ENCODE results near the gene WNT2B. TPM values are rescaled to one million over a fixed set of nuclear protein-coding genes. Genes with fewer than 3 reads are reported as not detected.

WNT2B gene
- 2.6 TPM for polyA plus RNA-seq (2013, experiment 1 of 2)
- polyA plus RNA-seq (2013, experiment 2 of 2) = 2.7 TPM

DNA sequence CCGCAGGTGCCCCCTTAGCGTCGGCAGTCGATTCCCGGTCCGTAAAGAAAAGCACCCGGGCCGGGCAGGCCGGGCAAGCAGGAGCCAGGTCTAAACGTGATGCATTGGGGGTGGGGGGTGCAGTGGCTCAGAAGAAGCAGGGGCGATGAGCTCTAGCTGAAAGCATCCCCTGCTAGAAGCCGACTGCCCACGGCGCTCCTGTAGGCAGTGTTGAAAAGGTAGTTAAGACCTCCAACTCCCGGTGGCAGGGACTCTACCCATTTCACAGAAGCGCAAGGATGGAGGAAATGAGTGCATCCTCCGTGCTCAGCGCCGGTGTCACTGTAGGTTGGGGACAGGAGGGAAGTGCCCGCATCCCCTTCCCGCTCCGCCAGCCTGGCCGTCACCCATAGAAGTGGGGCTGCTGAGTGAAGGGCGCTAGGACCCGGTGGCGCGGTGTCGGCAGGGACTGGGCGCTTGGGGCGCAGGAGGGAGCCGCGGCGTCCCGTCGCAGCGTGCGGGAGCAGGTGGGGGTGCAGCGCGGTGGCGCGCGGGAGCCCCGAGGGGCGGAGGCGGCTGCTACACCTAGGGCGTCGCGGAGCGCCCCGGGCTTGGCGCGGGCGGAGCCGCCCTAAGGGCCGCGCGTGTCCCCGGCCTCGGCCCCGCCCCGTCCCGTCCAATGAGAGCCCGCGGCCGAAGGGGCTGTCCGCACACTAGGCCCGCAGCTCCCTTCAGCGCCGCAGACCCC, at the start of gene WNT2B:
Gene WNT2B (plus strand): TSS at position 688 of the 727 bp plus-strand sequence. CDS start 298 bp downstream, outside the sequence.
- no peak within 1 kb of the TSS for H2BK5ac ChIP-seq (ENCODE audit: low read length)
- no peak within 1 kb of the TSS for H4K8ac ChIP-seq (ENCODE audit: low read depth, low read length)
- H2AK5ac ChIP-seq (ENCODE audit: low read length) = no peak within 1 kb of the TSS
- H3K23ac ChIP-seq (ENCODE audit: low read length) = no peak within 1 kb of the TSS
- H3K4me3 ChIP-seq (ENCODE audit: low read length) = peak within 1 kb of the TSS; percentile 54
- H3K27me3 ChIP-seq (ENCODE audit: insufficient read depth, low read length, poor library complexity) = peaks cover 6% of the 10 kb centered on the region
- peak within 1 kb of the TSS; percentile 41 for H3K18ac ChIP-seq (ENCODE audit: low read length)
- H3K79me1 ChIP-seq (ENCODE audit: low read length) = no peaks in the 10 kb centered on the region
- no peak within 1 kb of the TSS for H2BK120ac ChIP-seq (ENCODE audit: low read depth, low read length)
- peak within 1 kb of the TSS; percentile 71 for H3K4me2 ChIP-seq (ENCODE audit: low read length)
- H3K4me1 ChIP-seq (ENCODE audit: control insufficient read depth, low read depth, low read length) = peaks cover 5% of the 10 kb centered on the region
- peak within 1 kb of the TSS; percentile 79 for H3K56ac ChIP-seq (ENCODE audit: low read length)
- H3K27ac ChIP-seq (ENCODE audit: low read depth, low read length) = no peak within 1 kb of the TSS
- no peaks in the 10 kb centered on the region for H3K79me2 ChIP-seq (ENCODE audit: control insufficient read depth, insufficient read depth, low read length)
- no peaks in the 10 kb centered on the region for H3K36me3 ChIP-seq (ENCODE audit: control insufficient read depth, insufficient read depth, low read length)
- no peak within 1 kb of the TSS for H4K5ac ChIP-seq (ENCODE audit: low read length)
- H3K9ac ChIP-seq (ENCODE audit: low read length) = peak within 1 kb of the TSS; percentile 35
- WGBS (ENCODE audit: extremely low coverage, insufficient coverage, low lambda C conversion rate) = no CpG with 5 or more reads among the region's 69 CpGs
- no peak within 1 kb of the TSS for H2BK15ac ChIP-seq (replicated peaks; ENCODE audit: low read depth)
- no peak within 1 kb of the TSS for H3K4ac ChIP-seq (ENCODE audit: low read depth, low read length)
- peak; percentile 78 for DNase-seq

DNA sequence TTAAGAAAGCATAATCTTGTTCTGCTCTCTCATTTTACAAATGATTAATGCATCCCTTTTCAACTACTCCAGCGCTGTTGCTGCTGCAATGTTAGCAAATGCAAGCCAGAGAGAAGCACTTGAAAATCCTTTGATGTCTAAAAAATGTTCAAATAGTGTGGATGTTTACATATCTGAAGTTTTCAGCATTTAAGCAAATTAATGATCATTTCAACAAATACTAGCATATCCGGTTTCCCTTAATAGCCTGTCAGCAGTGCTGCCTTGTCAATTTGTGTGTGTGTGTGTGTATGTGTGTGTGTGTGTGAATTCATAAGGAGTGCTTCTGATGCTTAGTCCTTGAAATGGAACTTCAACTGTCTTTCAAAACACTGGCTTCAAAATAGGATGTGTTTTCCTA, 48.1 kb upstream of the WNT2B start:
- Histone ChIP-seq H3K79me1 (ENCODE audit: low read length) (no peaks in the 10 kb centered on the region), H3K4me1 (ENCODE audit: control insufficient read depth, low read depth, low read length) (peaks cover 11% of the 10 kb centered on the region), H4K5ac (ENCODE audit: low read length) (no peak overlapping the region), H3K9ac (ENCODE audit: low read length) (no peak overlapping the region), H3K18ac (ENCODE audit: low read length) (no peak overlapping the region), H3K4me2 (ENCODE audit: low read length) (no peak overlapping the region), H2BK5ac (ENCODE audit: low read length) (no peak overlapping the region), H3K56ac (ENCODE audit: low read length) (no peak overlapping the region), H3K27ac (ENCODE audit: low read depth, low read length) (no peak overlapping the region), H3K27me3 (ENCODE audit: insufficient read depth, low read length, poor library complexity) (no peaks in the 10 kb centered on the region), H3K4me3 (ENCODE audit: low read length) (no peak overlapping the region), H3K36me3 (ENCODE audit: control insufficient read depth, insufficient read depth, low read length) (peaks cover 4% of the 10 kb centered on the region), H2BK120ac (ENCODE audit: low read depth, low read length) (no peak overlapping the region), H2BK15ac (replicated peaks; ENCODE audit: low read depth) (no peak overlapping the region), H2AK5ac (ENCODE audit: low read length) (no peak overlapping the region), H3K4ac (ENCODE audit: low read depth, low read length) (no peak overlapping the region), H3K79me2 (ENCODE audit: control insufficient read depth, insufficient read depth, low read length) (no peaks in the 10 kb centered on the region), H3K23ac (ENCODE audit: low read length) (no peak overlapping the region), H4K8ac (ENCODE audit: low read depth, low read length) (no peak overlapping the region)
- WGBS (ENCODE audit: extremely low coverage, insufficient coverage, low lambda C conversion rate) = no CpG with 5 or more reads among the region's 2 CpGs
- no peak for DNase-seq

DNA sequence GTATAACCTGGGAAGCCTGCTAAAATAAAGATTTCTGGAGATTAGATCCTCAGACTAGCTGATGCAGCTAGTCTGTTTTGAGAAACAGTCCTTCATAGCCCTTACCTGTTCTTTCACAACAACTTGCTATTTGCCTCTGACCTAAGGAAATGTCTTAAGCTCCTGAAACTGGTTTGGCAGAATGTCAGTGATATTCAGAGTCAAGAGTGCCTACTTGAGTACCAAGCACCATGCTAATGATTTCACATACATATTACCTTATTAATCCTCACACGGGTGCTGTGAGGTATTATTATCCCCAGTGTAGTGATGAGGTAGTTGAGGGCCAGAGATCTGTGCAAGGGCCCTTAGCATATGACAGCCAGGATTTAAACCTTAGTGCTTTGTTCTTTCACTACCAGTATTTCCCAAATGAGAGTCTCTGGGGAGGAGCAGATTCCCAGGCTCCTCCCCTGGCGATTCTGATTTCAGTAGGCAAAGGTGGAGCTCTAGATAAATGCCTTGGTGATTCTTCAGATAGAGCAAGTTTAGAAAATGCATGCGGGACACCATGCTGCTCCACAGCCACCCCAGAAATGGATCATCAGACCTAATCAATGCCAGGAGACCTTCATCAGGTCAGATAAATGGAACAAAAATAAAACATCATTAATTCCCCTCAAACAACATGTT, 47.4 kb upstream of the WNT2B start:
- Histone ChIP-seq H3K4me1 (ENCODE audit: control insufficient read depth, low read depth, low read length) (peaks cover 11% of the 10 kb centered on the region), H3K27ac (ENCODE audit: low read depth, low read length) (no peak overlapping the region), H3K36me3 (ENCODE audit: control insufficient read depth, insufficient read depth, low read length) (peaks cover 4% of the 10 kb centered on the region)

DNA sequence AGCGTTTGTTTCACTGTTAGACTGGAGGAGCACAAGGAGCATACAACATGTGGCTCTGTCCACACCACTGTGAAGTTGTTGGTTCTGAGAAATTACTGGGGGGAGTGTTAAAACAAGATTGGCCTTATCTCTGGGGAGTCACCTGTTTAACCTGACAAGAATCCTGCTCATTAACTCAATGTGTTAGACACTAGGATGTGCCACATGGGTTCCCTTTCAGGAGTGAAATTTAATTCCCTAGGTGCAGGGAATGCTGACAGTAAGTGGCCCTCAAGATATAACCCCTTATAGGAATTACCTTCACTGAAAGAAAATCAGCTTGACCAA, 45.8 kb upstream of the WNT2B start:
- Histone ChIP-seq H3K56ac (ENCODE audit: low read length) (no peak overlapping the region), H3K36me3 (ENCODE audit: control insufficient read depth, insufficient read depth, low read length) (no peaks in the 10 kb centered on the region), H3K4ac (ENCODE audit: low read depth, low read length) (no peak overlapping the region), H3K18ac (ENCODE audit: low read length) (no peak overlapping the region), H3K27ac (ENCODE audit: low read depth, low read length) (no peak overlapping the region), H3K27me3 (ENCODE audit: insufficient read depth, low read length, poor library complexity) (no peaks in the 10 kb centered on the region), H3K9ac (ENCODE audit: low read length) (no peak overlapping the region), H3K79me1 (ENCODE audit: low read length) (no peaks in the 10 kb centered on the region), H3K23ac (ENCODE audit: low read length) (no peak overlapping the region), H3K4me3 (ENCODE audit: low read length) (no peak overlapping the region), H4K8ac (ENCODE audit: low read depth, low read length) (no peak overlapping the region), H4K5ac (ENCODE audit: low read length) (no peak overlapping the region), H2BK120ac (ENCODE audit: low read depth, low read length) (no peak overlapping the region), H2BK5ac (ENCODE audit: low read length) (no peak overlapping the region), H2BK15ac (replicated peaks; ENCODE audit: low read depth) (no peak overlapping the region), H3K4me2 (ENCODE audit: low read length) (no peak overlapping the region), H3K4me1 (ENCODE audit: control insufficient read depth, low read depth, low read length) (peaks cover 11% of the 10 kb centered on the region), H2AK5ac (ENCODE audit: low read length) (no peak overlapping the region), H3K79me2 (ENCODE audit: control insufficient read depth, insufficient read depth, low read length) (no peaks in the 10 kb centered on the region)
- no CpG with 5 or more reads among the region's 1 CpG for WGBS (ENCODE audit: extremely low coverage, insufficient coverage, low lambda C conversion rate)
- DNase-seq = no peak

More for the DNA sequence above, 47.4 kb upstream of the WNT2B start:
- Histone ChIP-seq H3K9ac (ENCODE audit: low read length) (no peak overlapping the region), H2AK5ac (ENCODE audit: low read length) (no peak overlapping the region), H2BK15ac (replicated peaks; ENCODE audit: low read depth) (no peak overlapping the region), H3K4me3 (ENCODE audit: low read length) (no peak overlapping the region), H3K23ac (ENCODE audit: low read length) (no peak overlapping the region), H3K27me3 (ENCODE audit: insufficient read depth, low read length, poor library complexity) (no peaks in the 10 kb centered on the region), H4K5ac (ENCODE audit: low read length) (no peak overlapping the region), H3K79me1 (ENCODE audit: low read length) (no peaks in the 10 kb centered on the region), H4K8ac (ENCODE audit: low read depth, low read length) (no peak overlapping the region), H3K79me2 (ENCODE audit: control insufficient read depth, insufficient read depth, low read length) (no peaks in the 10 kb centered on the region), H3K4me2 (ENCODE audit: low read length) (no peak overlapping the region), H2BK5ac (ENCODE audit: low read length) (no peak overlapping the region), H3K18ac (ENCODE audit: low read length) (no peak overlapping the region), H2BK120ac (ENCODE audit: low read depth, low read length) (no peak overlapping the region), H3K4ac (ENCODE audit: low read depth, low read length) (no peak overlapping the region), H3K56ac (ENCODE audit: low read length) (peak overlapping the region; percentile 38)
- peak; percentile 42 for DNase-seq
- no CpG with 5 or more reads among the region's 3 CpGs for WGBS (ENCODE audit: extremely low coverage, insufficient coverage, low lambda C conversion rate)

DNA sequence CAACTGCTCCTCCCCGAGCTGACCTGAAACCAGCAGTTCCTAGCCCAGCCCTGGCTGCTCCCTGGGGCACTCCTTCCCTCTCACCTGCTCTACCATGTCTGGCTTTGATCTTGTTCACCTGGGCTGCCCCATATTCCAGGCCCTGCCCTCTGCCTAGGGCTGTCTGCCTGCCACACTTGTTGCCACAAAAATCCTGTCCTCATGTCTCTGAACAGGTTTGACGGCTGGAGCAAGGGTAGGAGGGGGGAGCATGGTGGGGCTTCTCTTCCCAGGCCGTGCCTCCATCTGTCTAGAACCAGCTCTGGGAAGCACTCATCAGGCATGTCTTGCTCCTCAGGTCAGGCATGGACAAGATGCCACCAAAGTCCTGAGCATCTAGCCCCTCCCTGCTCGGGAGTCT, 44.3 kb upstream of the WNT2B start:
- no peak overlapping the region for H2BK15ac ChIP-seq (replicated peaks; ENCODE audit: low read depth)
- H3K9ac ChIP-seq (ENCODE audit: low read length) = no peak overlapping the region
- WGBS (ENCODE audit: extremely low coverage, insufficient coverage, low lambda C conversion rate) = no CpG with 5 or more reads among the region's 4 CpGs
- H3K4ac ChIP-seq (ENCODE audit: low read depth, low read length) = no peak overlapping the region
- H3K4me2 ChIP-seq (ENCODE audit: low read length) = no peak overlapping the region
- H3K79me2 ChIP-seq (ENCODE audit: control insufficient read depth, insufficient read depth, low read length) = no peaks in the 10 kb centered on the region
- H2BK5ac ChIP-seq (ENCODE audit: low read length) = no peak overlapping the region
- H3K4me3 ChIP-seq (ENCODE audit: low read length) = no peak overlapping the region
- no peaks in the 10 kb centered on the region for H3K27me3 ChIP-seq (ENCODE audit: insufficient read depth, low read length, poor library complexity)
- no peak overlapping the region for H3K23ac ChIP-seq (ENCODE audit: low read length)
- H2AK5ac ChIP-seq (ENCODE audit: low read length) = no peak overlapping the region
- no peak overlapping the region for H3K56ac ChIP-seq (ENCODE audit: low read length)
- H4K8ac ChIP-seq (ENCODE audit: low read depth, low read length) = no peak overlapping the region
- H3K79me1 ChIP-seq (ENCODE audit: low read length) = no peaks in the 10 kb centered on the region
- no peak overlapping the region for H3K27ac ChIP-seq (ENCODE audit: low read depth, low read length)
- DNase-seq = peak; percentile 18
- no peak overlapping the region for H3K18ac ChIP-seq (ENCODE audit: low read length)
- no peaks in the 10 kb centered on the region for H3K36me3 ChIP-seq (ENCODE audit: control insufficient read depth, insufficient read depth, low read length)
- H2BK120ac ChIP-seq (ENCODE audit: low read depth, low read length) = no peak overlapping the region
- no peak overlapping the region for H4K5ac ChIP-seq (ENCODE audit: low read length)
- peaks cover 11% of the 10 kb centered on the region for H3K4me1 ChIP-seq (ENCODE audit: control insufficient read depth, low read depth, low read length)

Data from mesendoderm (in vitro differentiated cells).